ENCODE measurements around the gene BORCS8.
"Not testable (repeated sequence)": the region's sequence is repeated elsewhere in the genome, so short reads cannot be mapped to it uniquely, and the experiment has no call there.

DNA sequence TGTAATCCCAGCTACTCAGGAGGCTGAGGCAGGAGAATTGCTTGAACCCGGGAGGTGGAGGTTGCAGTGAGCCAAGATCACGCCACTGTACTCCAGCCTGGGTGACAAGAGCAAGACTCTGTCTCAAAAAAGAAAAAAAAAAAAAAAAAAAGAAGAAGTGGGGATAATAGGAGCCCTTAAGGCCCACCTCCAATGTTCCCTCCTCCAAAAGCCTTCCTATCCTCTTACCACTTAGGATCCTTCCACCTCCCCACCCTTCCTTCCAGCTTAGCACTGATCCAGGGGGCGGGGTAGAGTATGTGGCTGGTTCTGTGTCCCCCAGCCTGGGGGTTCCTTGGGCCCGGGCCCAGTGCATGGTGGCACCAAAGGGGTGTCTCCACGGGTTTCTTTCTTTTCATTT lies 18.7 kb downstream of the BORCS8 start:
- not testable (repeated sequence) for TF ChIP-seq YY1 (IDR thresholded peaks at IDR 0.05; ENCODE audit: insufficient read depth, insufficient read length); ZNF274 (IDR thresholded peaks at IDR 0.05; ENCODE audit: low read depth, low read length)

Data from NT2/D1 (cell line).